GM12891 (cell line): Measurements from ENCODE around the gene SETD9.

ENCODE experiments used
- PAX5 ChIP-seq: IDR thresholded peaks from 2 replicates; pipeline ENCODE4 v1.6.1; 2011; ENCODE audit warnings: low read length, moderate library complexity, mild to moderate bottlenecking; ENCODE audit not compliant: insufficient read depth, severe bottlenecking
- POLR2A ChIP-seq: IDR thresholded peaks from 2 replicates; pipeline ENCODE4 v1.6.1; 2011; ENCODE audit warnings: low read depth, low read length, control low read depth
- POLR2AphosphoS5 ChIP-seq: IDR thresholded peaks from 2 replicates; pipeline ENCODE4 v1.6.1; 2011; ENCODE audit warnings: low read depth, low read length, control low read depth
- SPI1 ChIP-seq: IDR thresholded peaks from 2 replicates; pipeline ENCODE4 v1.6.1; 2011; ENCODE audit warnings: low read depth, low read length, control low read depth
- TAF1 ChIP-seq: IDR thresholded peaks from 2 replicates; pipeline ENCODE4 v1.6.1; 2011; ENCODE audit warnings: low read depth, low read length, control low read depth

GRCh38 chr5:56909294-56910209 is at the start of gene SETD9:
- TF ChIP-seq POLR2A (peak; percentile 88; the same call in 1 of the 2 replicates), TAF1 (peak; percentile 76), POLR2AphosphoS5 (peak; percentile 94), PAX5 (no peak), SPI1 (no peak)
